Progenitor cell of endocrine pancreas (in vitro differentiated cells): ENCODE data around the gene PPP2R3B. TPM values are rescaled to one million over a fixed set of nuclear protein-coding genes. Genes with fewer than 3 reads are reported as not detected.
A peak's percentile ranks its signal among the peaks of the same experiment; 100 is the strongest.
"Not testable (repeated sequence)": the region's sequence is repeated elsewhere in the genome, so short reads cannot be mapped to it uniquely, and the experiment has no call there.

Experiments
- DNase-seq: peaks from one replicate; pipeline ENCODE4 v3.0.0; 2021; ENCODE audit warnings: low spot score; ENCODE audit not compliant: unreplicated experiment
- H3K27ac Mint-ChIP-seq: 2 replicates; pipeline ENCODE4 v1.8.0; 2021; ENCODE audit warnings: mild to moderate bottlenecking, moderate library complexity, mixed read lengths
- H3K27me3 Mint-ChIP-seq: 2 replicates; pipeline ENCODE4 v1.8.0; 2021; ENCODE audit warnings: mixed read lengths
- H3K36me3 Mint-ChIP-seq: 2 replicates; pipeline ENCODE4 v1.8.0; 2022; ENCODE audit warnings: mixed read lengths; ENCODE audit not compliant: insufficient read depth
- H3K4me1 Mint-ChIP-seq: 2 replicates; pipeline ENCODE4 v1.8.0; 2021; ENCODE audit warnings: low read depth, mixed read lengths
- H3K4me3 Mint-ChIP-seq: 2 replicates; pipeline ENCODE4 v1.8.0; 2021; ENCODE audit warnings: low read depth, mild to moderate bottlenecking, moderate library complexity, mixed read lengths
- H3K9me3 Mint-ChIP-seq: 2 replicates; pipeline ENCODE4 v1.8.0; 2021; ENCODE audit warnings: low read depth, mixed read lengths
- total RNA-seq: library from RNA; stranded (reverse); gene quantifications from 2 replicates; pipeline ENCODE4 v1.2.1, GENCODE V29; 2021
- TF ChIP-seq, protein P1 (sequence below): fragments of 200-600 bp; sonication (generic); IDR thresholded peaks from one replicate; pipeline ENCODE4 v1.5.0; 2021; ENCODE audit warnings: antibody characterized with exemption, mild to moderate bottlenecking; ENCODE audit not compliant: unreplicated experiment

Gene PPP2R3B
- total RNA-seq, 1 donor from 2014 or later: 72.6 TPM

DNA sequence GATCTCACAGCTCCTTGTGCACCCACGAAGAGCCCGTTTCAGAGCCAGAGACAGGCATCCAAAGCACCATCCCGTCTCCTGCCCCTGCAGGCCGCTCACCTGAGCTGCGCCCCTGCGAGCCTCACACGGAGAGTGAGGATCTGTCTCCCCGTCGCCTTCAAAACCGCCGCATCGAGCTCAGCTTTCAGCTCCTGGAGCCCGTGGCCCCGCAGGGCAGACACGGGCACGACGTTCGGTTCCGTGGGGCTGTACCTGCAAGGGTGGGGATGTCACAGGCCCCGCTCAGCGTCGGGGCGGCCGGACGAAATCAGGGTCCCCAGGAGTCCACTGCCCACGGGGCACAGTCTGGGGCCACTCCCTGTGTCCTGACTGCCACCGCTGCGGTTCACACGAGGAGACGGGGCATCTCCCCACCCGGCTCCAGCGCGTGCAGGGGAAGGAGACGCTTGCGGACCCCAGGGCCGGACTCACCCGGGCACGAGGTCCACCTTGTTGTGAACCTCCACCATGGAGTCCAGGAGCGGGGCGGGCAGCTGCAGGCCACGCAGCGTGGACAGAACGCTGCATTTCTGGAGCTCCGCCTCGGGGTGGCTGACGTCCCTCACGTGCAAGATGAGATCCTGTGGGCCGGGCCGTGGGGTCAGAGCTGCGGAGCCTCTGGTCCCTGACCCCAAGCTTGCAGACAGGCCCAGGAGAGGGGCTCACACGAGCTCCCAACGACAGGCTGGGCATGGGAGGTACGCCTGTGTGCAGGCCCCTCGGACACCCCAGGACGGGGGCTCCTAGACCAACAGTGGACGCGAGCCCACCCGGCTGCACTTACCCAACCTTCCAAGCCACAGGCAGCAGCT is 79.2 kb downstream of the PPP2R3B start:
- TF ChIP-seq, protein P1, sequence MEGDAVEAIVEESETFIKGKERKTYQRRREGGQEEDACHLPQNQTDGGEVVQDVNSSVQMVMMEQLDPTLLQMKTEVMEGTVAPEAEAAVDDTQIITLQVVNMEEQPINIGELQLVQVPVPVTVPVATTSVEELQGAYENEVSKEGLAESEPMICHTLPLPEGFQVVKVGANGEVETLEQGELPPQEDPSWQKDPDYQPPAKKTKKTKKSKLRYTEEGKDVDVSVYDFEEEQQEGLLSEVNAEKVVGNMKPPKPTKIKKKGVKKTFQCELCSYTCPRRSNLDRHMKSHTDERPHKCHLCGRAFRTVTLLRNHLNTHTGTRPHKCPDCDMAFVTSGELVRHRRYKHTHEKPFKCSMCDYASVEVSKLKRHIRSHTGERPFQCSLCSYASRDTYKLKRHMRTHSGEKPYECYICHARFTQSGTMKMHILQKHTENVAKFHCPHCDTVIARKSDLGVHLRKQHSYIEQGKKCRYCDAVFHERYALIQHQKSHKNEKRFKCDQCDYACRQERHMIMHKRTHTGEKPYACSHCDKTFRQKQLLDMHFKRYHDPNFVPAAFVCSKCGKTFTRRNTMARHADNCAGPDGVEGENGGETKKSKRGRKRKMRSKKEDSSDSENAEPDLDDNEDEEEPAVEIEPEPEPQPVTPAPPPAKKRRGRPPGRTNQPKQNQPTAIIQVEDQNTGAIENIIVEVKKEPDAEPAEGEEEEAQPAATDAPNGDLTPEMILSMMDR: peak; percentile 27
- Mint-ChIP-seq H3K4me1 (no peaks in the 10 kb centered on the region), H3K9me3 (no peaks in the 10 kb centered on the region), H3K27ac (peak overlapping the region; percentile 84), H3K27me3 (no peaks in the 10 kb centered on the region), H3K36me3 (peaks cover 34% of the 10 kb centered on the region), H3K4me3 (no peak overlapping the region)
- no peak for DNase-seq

DNA sequence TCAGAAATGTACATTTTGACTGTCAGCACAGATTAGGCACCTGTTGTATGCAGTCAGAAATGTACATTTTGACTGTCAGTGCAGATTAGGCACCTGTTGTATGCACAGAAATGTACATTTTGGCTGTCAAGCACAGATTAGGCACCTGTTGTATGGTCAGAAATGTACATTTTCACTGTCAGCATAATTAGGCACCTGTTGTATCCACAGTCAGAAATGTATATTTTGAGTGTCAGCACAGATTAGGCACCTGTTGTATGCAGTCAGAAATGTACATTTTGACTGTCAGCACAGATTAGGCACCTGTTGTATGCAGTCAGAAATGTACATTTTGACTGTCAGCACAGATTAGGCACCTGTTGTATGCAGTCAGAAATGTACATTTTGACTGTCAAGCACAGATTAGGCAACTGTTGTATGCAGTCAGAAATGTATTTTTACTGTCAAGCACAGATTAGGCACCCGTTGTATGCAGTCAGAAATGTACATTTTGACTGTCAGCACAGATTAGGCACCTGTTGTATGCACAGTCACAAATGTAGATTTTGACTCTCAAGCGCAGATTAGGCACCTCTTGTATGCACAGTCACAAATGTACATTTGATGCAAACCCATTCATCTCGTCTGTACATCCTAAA is 80.0 kb downstream of the PPP2R3B start:
- not testable (repeated sequence) for H3K4me3 Mint-ChIP-seq, H3K27me3 Mint-ChIP-seq, H3K9me3 Mint-ChIP-seq, DNase-seq, H3K4me1 Mint-ChIP-seq
- Mint-ChIP-seq H3K36me3 (peaks cover 32% of the 10 kb centered on the region), H3K27ac (peak overlapping the region; percentile 84)

DNA sequence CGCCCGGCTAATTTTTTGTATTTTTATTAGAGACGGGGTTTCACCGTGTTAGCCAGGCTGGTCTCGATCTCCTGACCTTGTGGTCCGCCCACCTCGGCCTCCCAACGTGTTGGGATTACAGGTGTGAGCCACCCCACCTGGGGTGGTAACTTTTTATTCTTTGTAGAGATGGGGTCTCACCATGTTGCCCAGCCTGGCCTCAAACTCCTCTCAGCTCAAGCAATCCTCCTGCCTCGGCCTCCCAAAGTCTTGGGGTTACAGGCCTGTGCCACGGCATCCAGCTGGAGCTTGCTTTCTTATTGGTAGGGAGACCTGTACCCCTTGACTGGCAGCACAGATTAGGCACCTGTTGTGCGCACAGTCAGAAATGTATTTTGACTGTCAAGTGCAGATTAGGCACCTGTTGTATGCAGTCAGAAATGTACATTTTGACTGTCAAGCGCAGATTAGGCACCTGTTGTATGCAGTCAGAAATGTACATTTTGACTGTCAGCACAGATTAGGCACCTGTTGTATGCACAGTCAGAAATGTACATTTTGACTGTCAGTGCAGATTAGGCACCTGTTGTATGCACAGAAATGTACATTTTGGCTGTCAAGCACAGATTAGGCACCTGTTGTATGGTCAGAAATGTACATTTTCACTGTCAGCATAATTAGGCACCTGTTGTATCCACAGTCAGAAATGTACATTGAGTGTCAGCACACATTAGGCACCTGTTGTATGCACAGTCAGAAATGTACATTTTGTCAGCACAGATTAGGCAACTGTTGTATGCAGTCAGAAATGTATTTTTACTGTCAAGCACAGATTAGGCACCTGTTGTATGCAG is 80.7 kb downstream of the PPP2R3B start:
- H3K4me1 Mint-ChIP-seq, H3K4me3 Mint-ChIP-seq, DNase-seq, H3K9me3 Mint-ChIP-seq, H3K27me3 Mint-ChIP-seq: not testable (repeated sequence)
- peak overlapping the region; percentile 16 for H3K27ac Mint-ChIP-seq
- H3K36me3 Mint-ChIP-seq: peaks cover 35% of the 10 kb centered on the region

DNA sequence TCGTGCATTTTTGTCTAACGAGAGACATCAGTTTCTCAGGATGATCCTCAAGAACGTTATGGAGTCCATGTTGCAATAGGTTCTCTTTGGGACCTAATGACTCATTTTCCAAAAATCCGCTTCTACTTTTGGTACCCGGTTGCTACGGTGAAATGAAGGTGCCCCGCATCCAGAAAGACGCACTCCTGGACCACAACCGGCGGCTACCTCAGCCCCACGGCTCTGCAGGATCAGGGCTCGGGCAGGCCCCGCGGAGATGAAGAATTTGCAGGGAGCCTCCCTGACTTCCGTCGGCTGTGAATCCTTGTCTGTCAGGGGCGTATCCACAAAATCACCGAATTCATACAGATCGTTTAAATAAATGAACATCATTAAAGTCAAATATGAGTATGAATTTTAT is 83.7 kb downstream of the PPP2R3B start:
- H3K27ac Mint-ChIP-seq: peak overlapping the region; percentile 73
- no peak overlapping the region for H3K4me3 Mint-ChIP-seq
- H3K36me3 Mint-ChIP-seq: peaks cover 37% of the 10 kb centered on the region
- no peaks in the 10 kb centered on the region for H3K27me3 Mint-ChIP-seq
- DNase-seq: no peak
- no peaks in the 10 kb centered on the region for H3K9me3 Mint-ChIP-seq
- TF ChIP-seq, protein P1: no peak
- H3K4me1 Mint-ChIP-seq: no peaks in the 10 kb centered on the region

DNA sequence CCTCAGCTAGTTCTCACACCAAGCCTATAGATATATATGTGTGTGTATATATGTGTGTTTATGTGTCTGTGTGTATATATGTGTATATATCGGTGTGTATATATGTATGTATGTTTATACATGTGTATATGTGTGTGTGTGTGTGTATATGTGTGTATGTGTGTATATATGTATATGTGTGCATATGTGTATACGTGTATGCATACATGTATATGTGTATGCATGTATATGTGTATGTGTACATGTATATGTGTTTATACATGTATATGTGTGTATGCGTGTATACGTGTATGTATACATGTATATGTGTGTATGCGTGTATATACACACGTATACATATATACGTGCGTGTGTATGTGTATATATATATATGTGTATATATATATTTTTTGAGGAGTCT is 86.4 kb downstream of the PPP2R3B start:
- no peaks in the 10 kb centered on the region for H3K9me3 Mint-ChIP-seq
- H3K4me3 Mint-ChIP-seq: no peak overlapping the region
- no peaks in the 10 kb centered on the region for H3K4me1 Mint-ChIP-seq
- H3K27me3 Mint-ChIP-seq: no peaks in the 10 kb centered on the region
- no peak overlapping the region for H3K27ac Mint-ChIP-seq
- DNase-seq: no peak
- TF ChIP-seq, protein P1: no peak
- H3K36me3 Mint-ChIP-seq: peaks cover 34% of the 10 kb centered on the region

DNA sequence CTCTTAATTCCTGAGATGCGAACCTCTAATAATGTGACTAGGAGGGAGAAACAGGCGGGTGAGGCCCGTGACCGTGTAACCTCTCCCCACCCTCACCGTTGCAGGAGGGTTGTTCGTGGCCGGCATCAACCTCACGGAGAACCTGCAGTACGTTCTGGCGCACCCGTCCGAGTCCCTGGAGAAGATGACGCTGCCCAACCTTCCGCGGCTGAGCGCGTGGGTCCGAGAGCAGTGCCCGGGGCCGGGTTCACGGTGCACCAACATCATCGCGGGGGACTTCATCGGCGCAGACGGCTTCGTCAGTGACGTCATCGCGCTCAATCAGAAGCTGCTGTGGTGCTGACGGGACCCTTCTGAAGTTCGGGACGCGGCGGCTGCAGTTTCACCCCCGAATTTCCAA is 87.7 kb downstream of the PPP2R3B start:
- H3K9me3 Mint-ChIP-seq: no peaks in the 10 kb centered on the region
- peaks cover 29% of the 10 kb centered on the region for H3K36me3 Mint-ChIP-seq
- H3K27ac Mint-ChIP-seq: no peak overlapping the region
- H3K4me1 Mint-ChIP-seq: no peaks in the 10 kb centered on the region
- H3K27me3 Mint-ChIP-seq: no peaks in the 10 kb centered on the region
- TF ChIP-seq, protein P1: no peak
- no peak overlapping the region for H3K4me3 Mint-ChIP-seq
- no peak for DNase-seq
